ENCODE measurements around the gene GGACT. TPM values are rescaled to one million over a fixed set of nuclear protein-coding genes. Genes with fewer than 3 reads are reported as not detected.

GGACT gene
- total RNA-seq, 3 donors from 2014 or later = 4.8 to 9.2 (median 7.8) TPM

GRCh38 chr13:100608489-100608888 lies 19.9 kb upstream of the GGACT start:
- intact Hi-C loops (cut with DNase I, micrococcal nuclease) = no loop called here
- H3K9me3 ChIP-seq = no peaks in the 10 kb centered on the region
- DNase-seq (no peak), ATAC-seq (no peak)
- no peak for TF ChIP-seq CTCF (IDR thresholded peaks at IDR 0.05)
- H3K4me1 ChIP-seq (ENCODE audit: low read depth) = no peaks in the 10 kb centered on the region
- no peak overlapping the region for H3K4me3 ChIP-seq
- no peaks in the 10 kb centered on the region for H3K36me3 ChIP-seq (ENCODE audit: low read depth)

- H3K4me1 ChIP-seq (ENCODE audit: low read depth) = no peaks in the 10 kb centered on the region
- intact Hi-C loops (cut with DNase I, micrococcal nuclease) = no loop called here
- H3K4me3 ChIP-seq = no peak overlapping the region
- no peak for TF ChIP-seq CTCF (IDR thresholded peaks at IDR 0.05)
- H3K36me3 ChIP-seq (ENCODE audit: low read depth) = no peaks in the 10 kb centered on the region
- H3K9me3 ChIP-seq = no peaks in the 10 kb centered on the region
- no peak for ATAC-seq
- no peak for DNase-seq
Measured at GRCh38 chr13:100604918-100605710, 16.5 kb upstream of the GGACT start.

DNA sequence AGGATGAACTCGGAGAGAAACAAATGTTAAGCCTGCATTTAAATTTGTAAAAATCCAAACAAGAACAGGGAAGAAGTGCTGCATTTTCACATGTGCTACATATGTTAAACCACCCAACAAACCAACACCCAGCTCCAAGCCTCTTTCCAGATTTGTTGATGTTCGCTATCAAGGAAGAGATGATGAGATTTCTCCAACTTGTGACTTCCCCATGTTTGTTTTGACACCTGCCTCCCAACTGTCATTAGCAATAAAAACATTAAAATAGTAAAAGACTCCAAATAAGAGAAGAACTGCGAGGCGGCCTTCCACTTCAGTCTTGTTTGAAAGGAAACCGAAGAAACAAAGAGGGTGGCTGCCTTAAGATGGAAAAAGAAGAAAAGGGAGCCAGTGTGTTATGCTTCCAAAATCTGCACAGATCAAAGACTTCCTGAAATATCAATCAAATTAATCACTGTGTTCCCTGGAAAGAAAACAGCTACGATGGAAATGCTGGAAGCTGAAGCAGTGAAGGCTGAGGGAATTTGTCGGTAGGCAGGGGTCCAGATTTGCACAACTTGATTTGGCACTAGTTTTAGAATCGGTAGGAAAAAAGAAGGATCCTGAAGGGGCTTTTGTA lies 14.0 kb upstream of the GGACT start:
- intact Hi-C loops (cut with DNase I, micrococcal nuclease) = no loop called here
- TF ChIP-seq CTCF (IDR thresholded peaks at IDR 0.05) = no peak
- no peaks in the 10 kb centered on the region for H3K4me1 ChIP-seq (ENCODE audit: low read depth)
- H3K36me3 ChIP-seq (ENCODE audit: low read depth) = no peaks in the 10 kb centered on the region
- ATAC-seq = no peak
- no peak overlapping the region for H3K4me3 ChIP-seq
- no peaks in the 10 kb centered on the region for H3K9me3 ChIP-seq
- DNase-seq = no peak

GRCh38 chr13:100601716-100602115 lies 13.1 kb upstream of the GGACT start:
- H3K4me3 ChIP-seq = no peak overlapping the region
- H3K4me1 ChIP-seq (ENCODE audit: low read depth) = no peaks in the 10 kb centered on the region
- TF ChIP-seq CTCF (IDR thresholded peaks at IDR 0.05) = no peak
- no peak for ATAC-seq
- DNase-seq = no peak
- intact Hi-C loops (cut with DNase I, micrococcal nuclease) = no loop called here
- no peaks in the 10 kb centered on the region for H3K36me3 ChIP-seq (ENCODE audit: low read depth)
- no peaks in the 10 kb centered on the region for H3K9me3 ChIP-seq

DNA sequence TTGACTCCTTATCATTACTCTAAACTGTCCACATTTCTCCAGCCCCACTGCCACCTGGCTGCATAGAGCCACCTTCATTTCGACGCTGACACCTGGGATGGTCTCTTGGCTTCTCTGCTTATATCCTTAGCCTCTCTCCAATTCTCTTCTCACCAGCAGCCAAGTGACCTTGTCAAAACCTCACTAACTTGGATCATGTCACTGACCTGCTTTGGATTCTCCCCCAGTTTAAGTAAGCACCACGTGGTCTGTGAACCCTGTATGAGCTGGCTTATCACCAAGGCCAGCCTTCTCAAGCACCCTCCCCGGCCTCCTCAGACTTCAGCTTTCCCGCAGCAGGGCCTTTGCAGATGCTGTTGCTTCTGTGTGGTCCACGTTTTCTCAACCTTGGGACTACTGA lies 12.3 kb upstream of the GGACT start:
- no peak for ATAC-seq
- TF ChIP-seq CTCF (IDR thresholded peaks at IDR 0.05) = no peak
- H3K9me3 ChIP-seq = no peaks in the 10 kb centered on the region
- no peaks in the 10 kb centered on the region for H3K4me1 ChIP-seq (ENCODE audit: low read depth)
- no peaks in the 10 kb centered on the region for H3K36me3 ChIP-seq (ENCODE audit: low read depth)
- intact Hi-C loops (cut with DNase I, micrococcal nuclease) = no loop called here
- H3K4me3 ChIP-seq = no peak overlapping the region
- no peak for DNase-seq
